ENCODE results near the gene KRT79. TPM values are rescaled to one million over a fixed set of nuclear protein-coding genes. Genes with fewer than 3 reads are reported as not detected.
A peak's percentile ranks its signal among the peaks of the same experiment; 100 is the strongest.

The KRT79 gene
- total and polyA plus RNA-seq, 2 of the 8 experiments (the other 6 are each of a cell fraction or from before 2014, with no cell fraction given) = not detected

DNA sequence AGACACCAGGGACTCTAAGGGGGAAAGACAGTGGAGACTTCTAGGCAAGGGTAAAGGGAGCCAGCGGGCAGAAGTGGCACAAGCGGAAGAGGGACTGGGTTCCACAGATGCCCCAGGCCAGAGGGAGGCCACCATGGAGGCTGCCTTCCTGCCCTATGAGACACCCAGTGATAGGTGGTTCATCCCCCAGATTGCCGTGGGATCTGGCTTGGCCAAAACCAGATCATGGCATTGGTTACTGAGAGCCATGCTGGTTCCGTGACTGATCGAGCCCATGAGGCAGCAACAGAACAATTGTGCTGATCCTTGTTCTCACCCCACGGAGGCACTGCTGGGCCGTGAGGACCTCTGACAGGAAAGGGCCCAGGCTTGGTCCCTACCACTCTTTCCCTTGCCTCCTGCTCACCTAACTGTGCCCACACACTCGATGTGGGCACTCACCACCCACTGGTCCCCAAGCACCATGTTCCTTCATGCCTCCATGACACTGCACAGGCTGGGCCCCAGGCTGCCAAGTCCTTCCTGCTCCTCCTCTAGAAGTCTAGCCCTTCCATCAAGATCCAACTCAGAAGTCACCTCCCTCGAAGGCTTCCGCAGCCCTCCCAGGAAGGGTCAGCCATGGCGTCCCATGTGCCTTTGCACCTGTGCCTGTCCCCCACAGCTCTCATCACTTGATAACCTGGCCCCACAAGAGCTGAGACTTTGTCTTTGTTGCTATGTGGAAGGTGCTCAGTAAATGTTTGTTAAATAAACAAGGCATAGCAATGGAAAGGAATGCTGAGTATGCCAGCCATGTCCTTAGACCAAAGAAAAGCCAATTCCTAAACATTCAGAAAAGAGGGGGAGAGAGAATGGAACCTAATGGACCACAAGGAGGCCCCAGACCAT is 7.3 kb downstream of the KRT79 start (continued):
- no peak for TF ChIP-seq KDM1A (IDR thresholded peaks at IDR 0.05; ENCODE audit: borderline replicate concordance, low read length)
- TF ChIP-seq POLR2AphosphoS5 (IDR thresholded peaks at IDR 0.05; ENCODE audit: low read depth, low read length) = no peak
- no peak for TF ChIP-seq SIN3A (conservative IDR thresholded peaks at IDR 0.05 in 1 of 2, IDR thresholded peaks at IDR 0.05 in 1 of 2; ENCODE audit: low read depth in 1 of 2, low read length in 2 of 2)
- TF ChIP-seq, protein P1, sequence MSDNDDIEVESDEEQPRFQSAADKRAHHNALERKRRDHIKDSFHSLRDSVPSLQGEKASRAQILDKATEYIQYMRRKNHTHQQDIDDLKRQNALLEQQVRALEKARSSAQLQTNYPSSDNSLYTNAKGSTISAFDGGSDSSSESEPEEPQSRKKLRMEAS (IDR thresholded peaks at IDR 0.05) = 0 out of 2 replicates have a peak, but pooled peaks have one; percentile 32
- no peak for TF ChIP-seq TBP (IDR thresholded peaks at IDR 0.05; ENCODE audit: low read depth, low read length)
- TF ChIP-seq RBBP5 (IDR thresholded peaks at IDR 0.05; ENCODE audit: borderline replicate concordance, low read depth, low read length) = no peak
- no peak for TF ChIP-seq SUZ12 (IDR thresholded peaks at IDR 0.05; ENCODE audit: low read length)

All from H1 (cell line).